ENCODE measurements around the gene IGF2BP3.
A peak's percentile ranks its signal among the peaks of the same experiment; 100 is the strongest.

The IGF2BP3 gene

DNA sequence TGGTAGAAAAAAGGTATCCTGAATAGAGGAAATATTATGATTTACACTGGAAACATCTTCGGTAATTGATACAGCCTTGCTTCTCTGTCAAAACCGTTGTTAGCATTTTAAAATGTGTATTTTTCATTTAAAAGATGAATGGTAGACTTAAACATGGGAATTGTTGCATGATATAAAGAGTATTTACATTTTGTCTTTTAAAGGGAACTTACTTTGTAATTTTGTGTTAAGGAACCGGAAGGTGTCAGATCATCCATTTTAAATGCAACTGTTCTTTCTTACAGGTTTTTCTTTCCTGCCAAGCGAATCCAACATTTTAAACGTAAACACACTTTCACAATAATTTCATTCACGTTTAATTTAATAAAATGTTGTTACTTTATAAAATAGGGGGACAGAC is 1.8 kb upstream of the IGF2BP3 start:
- DNase-seq, result no peak

DNA sequence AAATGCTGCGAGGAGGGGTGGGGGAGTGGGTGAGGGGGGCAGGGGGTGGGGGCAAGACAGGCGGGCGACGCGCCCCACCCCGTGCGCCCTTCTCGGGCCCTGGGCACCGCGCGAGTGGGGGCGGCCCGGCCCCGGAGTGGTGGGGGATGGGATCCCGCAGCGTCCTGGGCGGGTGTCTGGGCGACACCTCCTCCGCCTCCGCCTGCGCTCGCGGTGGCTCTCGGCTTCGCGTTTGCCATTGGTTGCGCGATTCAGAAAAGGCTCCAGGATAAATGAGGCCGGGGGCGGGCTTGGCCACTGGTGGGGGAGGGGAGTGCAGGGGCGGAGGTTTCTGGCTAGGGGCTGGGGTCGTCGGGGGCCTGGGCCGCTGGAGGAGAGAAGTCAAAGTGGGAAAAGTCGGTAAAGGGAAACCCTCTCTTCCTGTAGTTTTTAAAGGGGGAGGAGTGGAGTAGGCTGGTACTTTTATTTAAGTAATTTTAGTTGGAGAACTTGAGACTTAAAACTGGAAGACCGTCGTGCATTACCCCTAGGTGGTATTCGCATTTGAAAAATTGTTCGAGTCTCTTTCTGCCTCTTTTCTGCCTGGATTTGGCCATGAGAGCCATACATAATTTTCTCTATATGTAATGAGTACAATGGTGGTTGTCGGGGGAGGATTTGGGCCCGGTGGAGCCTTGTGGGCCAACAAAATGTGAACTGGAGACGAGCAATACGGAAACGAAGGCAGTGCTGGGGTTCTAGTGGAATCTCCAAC is 992 bp upstream of the IGF2BP3 start:
- peak; percentile 80 for DNase-seq

DNA sequence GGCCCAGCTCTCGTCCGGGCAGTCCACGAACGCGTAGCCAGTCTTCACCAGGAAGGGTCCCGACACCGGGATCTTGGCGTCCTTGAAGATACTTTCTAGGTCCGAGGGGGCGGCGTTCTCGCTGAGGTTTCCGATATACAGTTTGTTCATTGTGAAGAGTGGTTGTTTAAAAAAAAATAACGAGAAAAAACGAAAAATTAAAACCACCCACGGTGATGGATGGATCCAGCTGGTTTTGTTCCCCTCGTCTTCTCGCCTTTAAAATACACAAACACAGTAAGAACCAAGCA is 385 bp downstream of the IGF2BP3 start:
- DNase-seq, result no peak

DNA sequence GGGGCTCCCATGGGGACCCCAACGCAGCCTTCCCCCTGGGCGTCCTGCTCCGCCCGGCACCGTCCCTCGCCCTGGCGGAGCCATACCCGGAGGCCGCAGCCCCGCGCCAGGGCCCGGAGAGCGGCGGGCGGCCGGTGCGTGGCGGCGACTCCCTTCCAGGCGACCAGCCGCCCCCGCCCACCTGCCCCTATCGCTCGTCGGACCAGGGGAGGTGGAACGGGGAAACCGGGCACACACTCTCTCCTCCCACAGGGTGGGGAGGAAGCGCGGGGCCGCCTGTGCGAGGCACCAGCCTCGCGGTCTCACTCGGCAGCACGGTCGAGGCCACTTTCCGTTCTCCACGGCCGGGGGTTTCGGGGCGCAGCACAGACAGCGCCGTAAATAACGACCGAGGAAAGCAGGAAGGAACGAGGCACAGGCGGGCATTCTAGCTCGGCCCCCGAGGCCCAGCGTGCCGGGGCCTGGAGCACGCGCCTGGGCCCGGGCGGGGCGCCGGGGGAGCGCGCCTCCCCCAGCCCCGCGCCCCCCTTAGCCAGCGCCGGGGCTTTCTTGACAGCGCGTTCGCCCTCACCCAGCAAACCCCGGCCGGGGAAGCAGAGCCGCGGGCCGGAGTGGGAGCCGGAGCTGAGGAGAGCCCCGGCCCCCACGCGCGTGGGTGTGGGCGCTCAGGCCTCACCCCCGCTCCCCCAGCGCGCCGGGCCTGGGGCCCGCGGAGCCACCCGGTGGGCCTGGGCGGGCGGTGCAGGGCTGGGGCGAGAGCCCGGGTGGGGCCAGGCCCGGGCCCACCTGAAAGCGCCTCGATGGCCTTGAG is 936 bp downstream of the IGF2BP3 start:
- no peak for DNase-seq

DNA sequence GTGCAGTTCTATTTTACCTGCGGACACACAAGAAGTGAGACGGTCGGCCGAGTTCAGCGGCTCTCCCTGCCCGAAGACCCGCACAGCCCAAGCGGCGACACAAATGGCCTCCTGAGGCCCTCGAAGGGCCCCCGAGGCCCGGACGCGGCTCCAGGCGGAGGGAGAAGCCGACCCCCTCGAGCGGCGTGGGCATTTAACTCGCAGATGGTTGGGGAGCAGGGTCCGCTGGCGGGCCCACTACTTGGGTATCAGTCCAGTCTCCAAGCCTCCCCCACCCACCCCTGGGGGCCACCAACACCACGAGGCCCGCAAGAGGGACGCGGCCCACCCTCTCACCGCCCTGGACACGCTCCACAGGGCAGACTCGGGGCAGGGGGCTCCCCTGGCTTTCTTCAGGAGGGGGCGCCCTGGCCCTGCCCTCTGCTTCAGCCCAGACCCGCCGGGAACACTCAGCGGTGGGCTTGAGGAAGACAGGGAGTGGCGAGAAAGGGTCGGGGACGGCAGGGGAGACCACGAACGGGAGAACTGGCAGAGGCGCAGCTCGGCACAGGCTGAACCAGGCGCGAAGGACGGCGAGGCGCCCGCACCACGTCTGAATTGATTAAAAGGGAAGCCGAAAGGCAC is 1.7 kb downstream of the IGF2BP3 start:
- no peak for DNase-seq

DNA sequence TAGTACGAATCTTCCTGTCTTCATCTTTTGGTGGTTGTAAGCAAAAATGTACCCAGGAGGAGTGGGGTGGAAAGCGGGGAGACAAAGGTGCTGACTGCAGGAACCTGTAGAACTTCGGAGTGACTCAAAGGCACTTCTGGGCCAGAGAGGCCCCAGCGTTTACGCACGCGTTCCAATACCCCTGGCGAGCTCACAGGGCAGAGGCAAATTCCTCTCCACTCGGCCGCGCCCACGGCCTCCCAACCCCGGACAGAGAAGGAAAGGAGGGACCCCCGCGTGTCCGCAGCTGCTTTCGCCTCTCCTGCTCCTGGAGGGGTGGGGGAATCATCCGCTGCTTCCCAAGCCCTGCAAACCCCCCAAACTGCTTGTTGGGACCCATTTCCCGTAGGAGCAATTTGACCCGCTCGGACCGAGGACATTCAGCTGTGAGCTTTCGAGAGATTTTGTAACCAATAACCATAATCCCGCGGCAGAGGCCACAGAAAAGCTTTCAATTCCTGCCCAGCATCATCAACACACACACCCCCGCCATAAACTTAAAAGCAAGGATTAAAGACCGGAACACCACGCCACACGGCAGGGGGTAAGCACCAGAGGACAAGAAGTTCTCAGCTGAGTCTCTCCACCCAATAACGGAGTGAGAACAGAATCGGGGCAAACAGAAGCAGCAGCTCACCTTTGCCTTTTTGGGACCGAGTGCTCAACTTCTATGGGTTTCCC is 2.3 kb downstream of the IGF2BP3 start:
- DNase-seq, result peak; percentile 48

DNA sequence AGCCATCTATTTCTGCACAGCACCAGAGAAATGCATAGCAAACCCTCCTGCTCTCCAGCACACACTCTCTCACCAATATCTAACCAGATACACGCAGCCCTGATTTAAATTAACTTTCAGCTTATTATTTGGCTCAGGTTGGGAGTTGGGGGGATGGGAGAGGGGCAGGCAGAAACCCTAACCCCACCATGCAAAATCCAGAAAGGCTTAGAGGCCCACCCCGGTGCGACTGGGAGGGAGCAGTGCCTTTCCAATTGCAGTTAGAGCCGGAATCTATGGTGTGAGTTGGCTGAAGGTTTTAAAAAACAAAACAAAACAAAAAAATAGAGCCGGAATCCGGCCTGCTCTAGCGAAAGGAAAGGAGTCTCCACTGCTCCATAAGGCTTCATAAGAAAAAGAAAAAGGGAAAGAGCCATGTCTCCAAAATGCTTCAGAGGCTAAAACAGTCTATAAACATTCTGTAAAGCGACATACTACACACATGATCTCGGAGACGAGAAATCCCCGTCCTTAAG is 2.9 kb downstream of the IGF2BP3 start:
- DNase-seq, result no peak

DNA sequence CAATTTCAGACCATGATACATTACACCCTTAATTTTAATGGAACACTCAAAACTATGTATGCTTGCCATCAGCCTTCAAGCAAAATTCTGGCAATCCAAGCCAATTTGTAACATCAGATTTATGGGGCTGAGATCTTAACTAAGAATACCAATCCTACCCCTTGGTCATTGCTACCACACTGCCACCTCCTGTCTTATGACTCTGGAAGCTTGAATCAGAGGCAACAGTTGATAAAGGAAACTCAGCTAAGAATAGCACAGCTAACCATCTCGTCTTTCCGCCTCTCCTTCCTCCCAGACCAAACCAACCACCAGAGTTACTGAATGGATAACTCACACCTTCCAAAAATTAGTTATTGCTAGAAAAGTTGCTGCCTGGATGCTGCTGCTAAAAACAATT is 7.4 kb downstream of the IGF2BP3 start:
- no peak for DNase-seq

DNA sequence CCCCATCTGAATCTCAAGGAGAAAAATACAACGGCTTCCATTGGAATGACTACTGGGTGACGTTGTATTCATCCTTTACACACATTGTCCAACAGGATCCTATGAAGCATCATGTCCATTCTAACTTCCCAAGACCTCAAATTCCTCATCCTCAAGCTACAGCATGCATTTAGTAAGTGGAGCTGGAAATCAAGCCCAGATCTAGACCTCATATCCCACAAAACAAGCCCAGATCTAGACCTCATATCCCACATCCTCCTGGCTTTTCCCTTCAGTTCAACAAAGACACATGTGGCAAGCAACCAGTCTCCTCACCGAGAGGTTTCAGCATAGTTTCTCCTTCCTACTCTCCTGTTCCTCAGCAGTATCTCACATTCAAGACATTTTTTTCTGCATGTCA is 12.2 kb downstream of the IGF2BP3 start:
- no peak for DNase-seq

DNA sequence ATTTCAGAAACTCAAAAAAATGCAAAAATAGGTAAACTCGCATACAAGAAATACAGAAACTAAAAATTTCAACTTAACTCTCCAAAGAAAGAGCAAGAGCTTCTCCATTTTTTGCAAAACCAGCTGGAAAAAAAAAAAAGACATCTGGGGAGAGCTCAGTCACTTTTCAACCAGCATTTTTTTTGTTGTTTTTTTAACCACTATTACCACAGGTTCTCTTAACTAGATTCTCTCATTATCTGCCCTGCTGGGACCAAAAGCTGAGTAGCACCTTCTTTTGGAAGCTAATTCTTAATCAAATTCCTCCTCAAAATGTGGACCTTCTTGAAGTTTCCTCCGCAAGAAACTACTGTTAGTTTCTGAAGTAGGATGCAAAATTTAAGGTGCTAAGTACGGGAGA is 14.2 kb downstream of the IGF2BP3 start:
- no peak for DNase-seq

DNA sequence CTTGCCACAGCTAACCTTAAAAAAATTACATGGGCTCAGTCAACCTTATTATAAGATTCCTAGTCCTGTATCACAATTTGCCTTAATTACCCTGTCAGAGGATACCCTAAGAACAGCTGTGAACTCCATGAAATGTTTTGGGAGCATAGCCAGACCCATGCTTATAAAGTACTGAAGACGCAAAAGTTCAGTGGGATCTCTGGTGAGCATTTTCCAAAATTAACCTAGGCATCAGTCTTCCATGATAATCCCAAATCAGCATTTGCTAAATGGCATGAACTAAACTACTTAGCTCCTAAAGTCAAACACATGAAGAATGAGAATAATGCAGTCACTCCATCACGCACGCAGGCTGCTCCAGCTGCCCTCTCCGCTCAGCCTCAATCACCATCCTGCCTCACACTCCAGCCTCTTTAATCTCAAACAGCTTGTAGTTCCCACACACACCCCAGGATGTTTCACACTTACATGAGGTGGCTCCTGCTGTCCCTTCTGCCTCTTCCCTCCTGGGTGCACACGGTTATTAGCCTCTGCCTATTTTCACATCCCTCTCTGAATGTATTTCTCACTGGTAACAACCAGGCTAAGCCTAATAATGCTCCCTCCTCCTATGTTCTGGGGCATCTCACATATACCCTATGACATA is 15.3 kb downstream of the IGF2BP3 start:
- DNase-seq, result no peak

DNA sequence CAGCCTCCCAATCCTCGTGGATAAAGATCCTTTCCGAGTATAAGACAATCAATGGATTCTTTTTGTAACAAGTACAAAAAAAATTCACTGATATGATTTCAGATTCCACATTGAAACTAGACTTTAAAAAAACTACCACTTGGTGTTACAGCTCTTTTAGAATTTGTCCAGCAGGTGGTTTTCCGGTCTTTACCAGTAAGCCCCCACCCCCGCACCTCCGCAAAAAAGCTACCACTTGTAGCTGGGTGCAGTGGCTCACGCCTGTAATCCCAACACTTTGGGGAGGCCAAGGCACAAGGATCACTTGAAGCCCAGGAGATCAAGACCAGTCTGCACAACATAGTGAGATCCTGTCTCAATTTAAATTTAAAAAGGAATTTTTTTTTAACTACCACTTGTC is 19.8 kb downstream of the IGF2BP3 start:
- no peak for DNase-seq

DNA sequence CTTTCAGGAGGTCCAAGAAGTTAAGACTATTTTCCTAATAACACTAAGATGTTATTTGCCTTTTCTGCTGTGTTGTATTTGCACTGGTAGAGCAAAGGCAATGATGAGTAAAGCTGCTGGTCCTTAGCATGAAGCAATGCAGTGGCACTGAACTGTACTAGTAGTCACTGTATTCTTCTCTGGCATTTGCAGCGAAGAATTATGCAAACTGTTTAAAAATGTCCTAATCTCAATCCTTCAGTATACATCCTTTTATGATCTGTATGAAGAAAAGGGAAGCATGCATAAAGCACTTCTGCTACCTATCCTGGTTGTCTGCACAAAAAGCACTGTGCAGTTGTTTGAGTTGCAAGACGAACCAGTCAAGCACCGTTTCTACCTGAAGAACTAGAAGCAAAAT is 20.4 kb downstream of the IGF2BP3 start:
- DNase-seq, result no peak

DNA sequence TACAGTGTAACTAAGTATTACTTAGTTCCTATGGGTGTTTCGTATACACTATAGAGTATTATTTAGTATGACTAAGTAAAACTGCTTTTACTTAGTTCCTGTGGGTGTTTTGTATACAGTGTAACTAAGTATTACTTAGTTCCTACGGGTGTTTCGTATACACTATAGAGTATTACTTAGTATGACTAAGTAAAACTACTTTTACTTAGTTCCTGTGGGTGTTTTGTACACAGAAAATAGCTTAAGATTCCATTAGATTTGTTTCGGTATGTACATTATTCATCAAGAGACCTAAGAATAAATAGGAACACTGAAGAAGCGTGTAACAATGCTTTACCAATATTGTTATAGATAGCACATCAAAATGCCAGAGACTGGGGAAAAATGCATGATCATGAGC is 25.0 kb downstream of the IGF2BP3 start:
- no peak for DNase-seq

DNA sequence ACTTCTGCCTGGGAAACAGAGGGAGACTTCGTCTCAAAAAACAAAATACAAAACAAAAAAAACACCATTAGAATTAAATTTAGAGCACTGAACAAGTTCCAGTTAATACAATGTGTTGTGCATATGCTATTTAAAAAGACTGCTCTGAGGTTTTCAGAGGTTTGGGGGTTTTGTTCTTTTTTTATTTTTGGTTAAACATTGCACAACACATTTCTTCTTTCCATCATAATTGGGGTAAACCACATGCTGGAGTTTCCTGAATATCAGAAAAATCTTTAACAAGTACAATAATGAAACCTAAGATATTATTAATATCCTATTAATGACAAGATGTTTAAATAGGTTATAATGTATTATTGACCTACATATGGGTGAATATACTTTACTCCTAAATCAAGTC is 26.3 kb downstream of the IGF2BP3 start:
- no peak for DNase-seq

DNA sequence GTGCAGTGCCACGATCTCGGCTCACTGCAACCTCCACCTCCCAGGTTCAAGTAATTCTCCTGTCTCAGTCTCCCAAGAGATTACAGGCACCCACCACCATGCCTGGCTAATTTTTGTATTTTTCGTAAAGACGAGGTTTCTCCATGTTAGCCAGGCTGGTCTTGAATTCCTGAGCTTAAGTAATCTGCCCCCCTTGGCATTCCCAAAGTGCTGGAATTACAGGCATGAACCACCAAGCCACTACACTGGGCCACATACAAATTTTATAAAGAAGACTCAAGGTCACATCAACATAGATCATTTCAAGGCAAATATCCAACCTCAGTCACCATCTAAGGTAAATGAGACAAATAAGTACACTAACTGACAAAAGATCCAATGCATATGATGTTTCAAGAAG is 32.1 kb downstream of the IGF2BP3 start:
- no peak for DNase-seq

DNA sequence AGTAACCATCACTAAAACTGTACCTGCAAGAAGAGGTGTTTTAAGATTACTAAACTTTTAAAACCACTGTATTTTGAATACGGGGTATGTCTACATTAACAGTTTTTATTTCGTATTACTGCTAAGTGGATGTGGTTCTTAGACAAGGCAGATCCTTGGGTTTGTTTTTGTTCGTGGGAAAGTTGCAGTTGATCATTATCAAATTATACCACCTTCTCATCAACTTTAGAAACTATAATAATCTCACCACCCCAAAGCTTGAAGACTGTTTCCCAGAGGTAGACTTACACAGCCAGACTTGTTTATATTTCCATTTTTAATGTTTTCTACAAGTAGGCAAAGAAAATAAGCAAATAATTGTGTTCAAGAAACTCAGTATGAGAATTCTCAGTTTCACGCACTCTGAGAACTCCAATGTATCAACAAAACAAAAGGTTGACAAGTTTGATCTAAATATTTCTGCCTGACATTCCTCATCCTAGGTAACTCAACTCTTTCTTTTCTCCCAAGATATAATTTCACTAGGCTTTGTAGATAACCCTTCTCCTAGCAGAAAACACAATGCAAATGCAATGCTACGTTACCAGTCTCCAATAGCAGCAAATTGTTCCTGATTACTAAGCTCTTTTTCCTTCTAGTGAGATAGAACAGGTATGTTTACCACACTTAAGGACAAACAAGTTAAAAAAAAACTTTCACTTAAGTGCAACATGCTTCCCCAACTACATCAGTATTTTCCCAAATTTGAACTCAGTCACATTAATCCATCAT is 36.0 kb downstream of the IGF2BP3 start:
- DNase-seq, result no peak

DNA sequence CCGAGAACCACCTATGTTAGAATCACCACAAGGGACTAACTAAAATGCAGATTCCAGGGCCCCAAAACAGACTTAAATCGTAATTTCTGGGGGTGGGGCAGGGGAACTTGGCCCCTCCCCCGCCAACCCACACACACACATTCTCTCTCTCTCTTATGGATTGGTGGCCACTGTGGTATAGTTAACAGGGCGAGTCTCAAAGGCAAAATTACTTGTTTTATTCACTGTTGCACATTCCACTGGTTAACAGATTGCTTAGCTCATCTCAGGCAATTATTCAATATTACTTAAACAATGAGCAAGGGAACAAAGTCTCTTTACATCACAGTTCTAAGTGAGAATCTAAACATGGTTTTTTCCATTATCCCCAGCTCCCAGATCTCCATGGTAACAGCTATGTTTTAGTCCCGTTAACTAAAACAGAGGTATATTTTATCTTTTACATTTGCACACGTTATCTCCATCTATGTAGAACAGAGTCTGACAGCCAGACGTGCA is 38.5 kb downstream of the IGF2BP3 start:
- DNase-seq, result no peak

DNA sequence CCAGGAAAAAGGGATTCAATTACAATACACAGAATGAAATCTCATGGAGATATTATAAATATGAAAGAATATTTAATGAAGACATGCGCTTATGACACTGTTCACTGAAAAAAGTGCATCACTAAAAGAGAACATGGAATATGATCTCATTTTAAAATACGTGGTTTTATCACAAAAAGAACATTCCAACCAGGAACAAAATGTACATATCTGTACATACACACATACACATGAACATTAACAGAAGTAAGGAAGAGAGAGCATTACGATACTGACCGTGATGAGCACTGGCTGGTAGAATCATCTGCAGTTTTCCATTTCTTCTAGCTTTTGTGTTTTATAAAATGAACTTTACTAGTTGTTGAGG is 39.4 kb downstream of the IGF2BP3 start:
- DNase-seq, result no peak

DNA sequence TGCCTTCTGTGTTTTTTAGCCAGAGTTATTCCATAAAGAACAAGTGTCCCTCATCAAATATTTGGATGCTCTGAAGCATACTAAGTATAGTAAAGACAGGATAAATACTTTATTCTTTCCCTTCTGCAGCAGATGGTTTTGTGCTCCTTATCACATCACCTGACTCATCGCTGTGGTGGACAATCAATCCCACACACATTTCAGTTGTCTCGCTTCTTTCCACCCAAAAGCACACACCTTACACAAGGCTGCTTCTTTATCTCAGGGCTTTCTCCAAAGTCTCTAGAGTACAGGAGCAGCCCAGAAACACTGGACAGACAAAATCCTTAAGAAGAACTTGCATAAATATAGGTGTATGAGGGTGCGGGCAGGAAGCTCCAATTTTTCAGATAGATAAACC is 43.4 kb downstream of the IGF2BP3 start:
- no peak for DNase-seq

DNA sequence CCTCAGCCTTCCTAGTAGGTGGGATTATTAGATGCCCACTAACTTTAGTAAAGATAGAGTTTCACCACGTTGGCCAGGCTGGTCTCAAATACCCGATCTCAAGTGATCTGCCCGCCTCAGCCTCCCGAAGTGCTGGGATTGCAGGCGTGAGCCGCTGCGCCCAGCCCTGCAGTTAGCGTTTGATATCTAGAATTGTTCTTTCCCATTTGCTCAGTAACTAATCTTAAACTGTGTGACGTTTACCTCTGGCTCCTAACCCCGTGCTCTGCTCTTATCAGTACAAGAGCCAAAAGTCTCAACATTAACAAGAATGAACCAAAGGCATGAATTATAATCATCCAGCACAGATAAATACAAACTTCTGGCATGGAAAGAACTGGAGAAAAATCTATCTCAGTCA is 47.4 kb downstream of the IGF2BP3 start:
- DNase-seq, result no peak

DNA sequence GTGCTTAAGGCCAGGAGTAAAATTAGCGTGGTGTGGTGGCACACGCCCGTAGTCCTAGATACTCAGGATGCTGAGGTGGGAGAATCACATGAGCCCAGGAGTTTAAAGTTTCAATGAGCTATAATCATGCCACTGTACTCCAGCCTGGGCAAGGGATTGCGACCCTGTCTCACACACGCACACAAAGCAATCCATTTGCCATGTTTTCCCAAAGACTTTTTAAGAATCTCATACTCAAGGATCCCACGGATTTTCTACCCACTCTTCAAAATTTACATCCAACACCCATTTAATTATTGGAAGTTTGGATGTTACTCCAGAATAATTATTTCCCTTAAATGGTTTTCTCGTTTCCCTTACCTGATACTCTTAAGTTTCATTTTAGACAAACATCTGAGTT is 47.9 kb downstream of the IGF2BP3 start:
- DNase-seq, result no peak
